TTC549 (cell line): ENCODE measurements around the gene CD82.
"Not testable (repeated sequence)": the region's sequence is repeated elsewhere in the genome, so short reads cannot be mapped to it uniquely, and the experiment has no call there.

Experiments
- FAIRE-seq: peaks from 2 replicates; lab custom pipeline; 2012; peaks lifted over from hg19 to GRCh38; lab: Jason Lieb, UNC

The CD82 gene

GRCh38 chr11:44634401-44635281, 69.2 kb downstream of the CD82 start:
- FAIRE-seq, result no peak

GRCh38 chr11:44637487-44637886, 72.0 kb downstream of the CD82 start:
- no peak for FAIRE-seq

- no peak for FAIRE-seq
Measured at GRCh38 chr11:44638032-44638431, 72.6 kb downstream of the CD82 start.

- no peak for FAIRE-seq
Measured at GRCh38 chr11:44643217-44643616, 77.8 kb downstream of the CD82 start.

- FAIRE-seq, result no peak
Measured at GRCh38 chr11:44645827-44646226, 80.4 kb downstream of the CD82 start.

- FAIRE-seq, result not testable (repeated sequence)
Measured at GRCh38 chr11:44647255-44647955, 81.9 kb downstream of the CD82 start.

- FAIRE-seq, result no peak
Measured at GRCh38 chr11:44648109-44648508, 82.6 kb downstream of the CD82 start.

GRCh38 chr11:44651535-44652155, 86.2 kb downstream of the CD82 start:
- no peak for FAIRE-seq

GRCh38 chr11:44652901-44653644, 87.6 kb downstream of the CD82 start:
- no peak for FAIRE-seq

- no peak for FAIRE-seq
Measured at GRCh38 chr11:44654057-44654456, 88.6 kb downstream of the CD82 start.

GRCh38 chr11:44654596-44654995, 89.1 kb downstream of the CD82 start:
- no peak for FAIRE-seq

GRCh38 chr11:44657836-44658505, 92.5 kb downstream of the CD82 start:
- no peak for FAIRE-seq

GRCh38 chr11:44658506-44658850, 93.0 kb downstream of the CD82 start:
- no peak for FAIRE-seq

GRCh38 chr11:44659641-44660040, 94.2 kb downstream of the CD82 start:
- FAIRE-seq, result no peak

GRCh38 chr11:44660535-44660934, 95.1 kb downstream of the CD82 start:
- FAIRE-seq, result not testable (repeated sequence)

GRCh38 chr11:44661311-44661717, 95.9 kb downstream of the CD82 start:
- FAIRE-seq, result no peak
